K562 (cell line): Measurements from ENCODE around the gene DMWD. TPM values are rescaled to one million over a fixed set of nuclear protein-coding genes. Genes with fewer than 3 reads are reported as not detected.

Experiments
- CUX1 ChIP-seq: fragments of 200-800 bp; sonication (Bioruptor generic); IDR thresholded peaks from 2 replicates; pipeline ENCODE4 v1.6.1; 2016; ENCODE audit warnings: missing genetic modification characterization, missing compliant biosample characterization
- DLX4 ChIP-seq: fragments of 250-450 bp; sonication (Bioruptor Pico); IDR thresholded peaks from 2 replicates; pipeline ENCODE4 v1.6.1; 2021; ENCODE audit warnings: mild to moderate bottlenecking
- ETS2 ChIP-seq: IDR thresholded peaks from 2 replicates; pipeline ENCODE4 v1.6.1; 2016; ENCODE audit warnings: borderline replicate concordance, missing genetic modification characterization, mild to moderate bottlenecking, moderate library complexity, missing compliant biosample characterization; ENCODE audit not compliant: poor library complexity, severe bottlenecking
- FIP1L1 ChIP-seq: fragments of 200-400 bp; formaldehyde crosslinking; IDR thresholded peaks from 2 replicates; pipeline ENCODE4 v1.6.1; 2018; ENCODE audit warnings: mild to moderate bottlenecking, low read depth, low read length; ENCODE audit not compliant: poor library complexity, severe bottlenecking
- ID3 ChIP-seq, 2 experiments: fragments of 250-450 bp in 1 of 2; fragments of 450-650 bp in 1 of 2; sonication (Bioruptor Pico) in 1 of 2; IDR thresholded peaks; 2 replicates each; pipeline versions ENCODE4 v1.6.1 to v1.8.0; 2016 to 2021; ENCODE audit warnings: mild to moderate bottlenecking in 2 of 2, moderate library complexity in 2 of 2, missing compliant biosample characterization in 1 of 2, missing genetic modification characterization in 1 of 2
- NFIC ChIP-seq: fragments of 450-650 bp; IDR thresholded peaks from 2 replicates; pipeline ENCODE4 v1.6.1; 2017; ENCODE audit warnings: mild to moderate bottlenecking, inconsistent platforms
- POLR2G ChIP-seq: fragments of 200-400 bp; formaldehyde crosslinking; IDR thresholded peaks from 2 replicates; pipeline ENCODE4 v1.6.1; 2017; ENCODE audit warnings: low read depth, mild to moderate bottlenecking, antibody characterized with exemption, low read length, moderate library complexity
- STAG1 ChIP-seq: sonication (generic); formaldehyde crosslinking; IDR thresholded peaks from 2 replicates; pipeline ENCODE4 v1.5.0; 2020; ENCODE audit warnings: missing genetic modification reagents, borderline replicate concordance
- ZBTB33 ChIP-seq: sonication (generic); formaldehyde crosslinking; IDR thresholded peaks from 2 replicates; pipeline ENCODE4 v1.8.1; 2023; ENCODE audit warnings: mild to moderate bottlenecking, missing genetic modification reagents
- ZC3H4 ChIP-seq: sonication (generic); formaldehyde crosslinking; IDR thresholded peaks from 2 replicates; pipeline ENCODE4 v1.9.0; 2021; ENCODE audit warnings: missing genetic modification reagents, borderline replicate concordance
- ZEB2 ChIP-seq: fragments of 450-650 bp; IDR thresholded peaks from 2 replicates; pipeline ENCODE4 v1.6.1; 2016
- ZNF174 ChIP-seq: fragments of 250-450 bp; sonication (Bioruptor Pico); IDR thresholded peaks from 2 replicates; pipeline ENCODE4 v1.4.0; 2020; ENCODE audit warnings: mild to moderate bottlenecking
- ZNF324 ChIP-seq: fragments of 250-450 bp; sonication (Bioruptor Pico); IDR thresholded peaks from 2 replicates; pipeline ENCODE4 v1.4.0; 2020; ENCODE audit warnings: mild to moderate bottlenecking
- ZNF518B ChIP-seq: fragments of 250-450 bp; sonication (Bioruptor Pico); IDR thresholded peaks from 2 replicates; pipeline ENCODE4 v1.5.0; 2021; ENCODE audit warnings: mild to moderate bottlenecking, moderate library complexity
- polyA plus RNA-seq, 8 experiments: library from polyadenylated mRNA; depleted of rRNA in 4 of 8; stranded (reverse) in 5 of 8; unstranded in 3 of 8; fragments of >200 nt; fragmentation: Nextera tagmentation in 2 of 8; fragmentation: Illumina TruSeq in 1 of 8; extraction: Ambion mirVana in 2 of 8; extraction: Trizol in 1 of 8; gene quantifications; 2 replicates each; pipeline versions ENCODE4 v1.2.1 to v1.2.3, GENCODE V29; 2011 to 2014; ENCODE audit warnings: inconsistent platforms in 1 of 8, missing spikeins in 1 of 8
- total RNA-seq, 7 experiments: library from RNA; depleted of rRNA in 6 of 7; stranded (reverse); fragments of >200 nt in 6 of 7; fragmentation: Illumina TruSeq in 2 of 7; extraction: Trizol in 2 of 7; gene quantifications; 2 replicates each; pipeline versions ENCODE4 v1.2.1 to v1.2.3, GENCODE V29; 2011 to 2021; ENCODE audit warnings: low replicate concordance in 1 of 7

Gene DMWD
- total and polyA plus RNA-seq, 9 of the 15 experiments (the other 6 are each of a cell fraction or from before 2014, with no cell fraction given), result 4.7 to 54.6 (median 19.0) TPM

- TF ChIP-seq STAG1 (CRISPR knock-in tag) (no peak), ZNF518B (no peak), FIP1L1 (peak; percentile 16), POLR2G (peak; percentile 58; the same call in 1 of the 2 replicates), ID3 (CRISPR knock-in tag; IDR thresholded peaks at IDR 0.05) (no peak), ID3 (tag; IDR thresholded peaks at IDR 0.05) (no peak), CUX1 (no peak), ZNF324 (no peak), ZNF174 (no peak), ETS2 (tag) (no peak), DLX4 (CRISPR knock-in tag) (no peak), ZEB2 (no peak), NFIC (peak; percentile 47), ZBTB33 (CRISPR knock-in tag) (0 out of 2 replicates have a peak, but pooled peaks have one; percentile 31), ZC3H4 (CRISPR knock-in tag) (no peak)
- TF ChIP-seq, all 486 proteins: peak for 5
Observed at GRCh38 chr19:45765702-45766295, 26.8 kb downstream of the DMWD start (continued).
